SJCRH30 (cell line): ENCODE measurements around the gene RAB44. TPM values are rescaled to one million over a fixed set of nuclear protein-coding genes. Genes with fewer than 3 reads are reported as not detected.

Source experiments
- DNase-seq, 2 experiments: peaks; one replicate each; pipeline ENCODE4 v3.0.0-alpha.2; 2015 to 2020
- H3K27ac ChIP-seq: fragments of 250-450 bp; sonication (Bioruptor Pico); 2 replicates; pipeline ENCODE4 v1.5.1; 2020; ENCODE audit warnings: mild to moderate bottlenecking, moderate library complexity
- H3K27me3 ChIP-seq: fragments of 250-450 bp; sonication (Bioruptor Pico); 2 replicates; pipeline ENCODE4 v1.5.1; 2020; ENCODE audit warnings: mild to moderate bottlenecking, moderate library complexity
- H3K36me3 ChIP-seq: fragments of 250-450 bp; sonication (Bioruptor Pico); 2 replicates; pipeline ENCODE4 v1.5.1; 2020; ENCODE audit warnings: mild to moderate bottlenecking, moderate library complexity
- H3K4me1 ChIP-seq: fragments of 250-450 bp; sonication (Bioruptor Pico); 2 replicates; pipeline ENCODE4 v1.5.1; 2020; ENCODE audit warnings: mild to moderate bottlenecking, moderate library complexity
- H3K4me3 ChIP-seq: fragments of 250-450 bp; sonication (Bioruptor Pico); 2 replicates; pipeline ENCODE4 v1.5.1; 2020; ENCODE audit warnings: mild to moderate bottlenecking, moderate library complexity
- H3K9me3 ChIP-seq: fragments of 250-450 bp; sonication (Bioruptor Pico); replicated peaks from 2 replicates; pipeline ENCODE4 v1.5.1; 2020; ENCODE audit warnings: mild to moderate bottlenecking, moderate library complexity
- total RNA-seq: library from RNA; depleted of rRNA; stranded (reverse); fragments of >200 nt; shearing (Covaris generic); gene quantifications from 2 replicates; pipeline ENCODE4 v1.2.3, GENCODE V29; 2014

RAB44 gene
- total RNA-seq, 1 experiment from 2014 or later: not detected

GRCh38 chr6:36663504-36664446, 33.9 kb upstream of the RAB44 start:
- no peak for DNase-seq
- Histone ChIP-seq H3K27me3 (no peaks in the 10 kb centered on the region), H3K36me3 (no peaks in the 10 kb centered on the region), H3K9me3 (no peaks in the 10 kb centered on the region), H3K4me3 (no peak overlapping the region), H3K27ac (no peak overlapping the region), H3K4me1 (peaks cover 25% of the 10 kb centered on the region)

DNA sequence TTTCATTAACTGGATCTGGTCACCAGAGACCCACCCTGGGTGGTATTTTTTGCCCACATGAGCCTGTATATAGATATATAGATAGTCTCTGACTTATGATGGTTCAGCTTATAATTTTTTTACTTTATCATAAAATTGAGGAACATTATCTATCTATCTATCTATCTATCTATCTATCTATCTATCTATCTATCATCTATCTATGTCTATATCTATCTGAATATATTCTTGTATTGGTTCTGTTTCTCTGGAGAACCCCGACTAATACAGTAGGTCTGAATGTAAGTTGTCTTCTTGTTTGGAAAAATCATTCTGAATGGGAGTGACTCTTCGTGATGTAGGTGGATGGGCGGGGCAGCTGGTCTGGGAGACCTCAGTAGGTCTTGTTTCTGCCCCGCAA, 32.4 kb upstream of the RAB44 start:
- no peak overlapping the region for H3K27ac ChIP-seq
- no peak overlapping the region for H3K4me3 ChIP-seq
- no peak for DNase-seq
- H3K4me1 ChIP-seq: peaks cover 35% of the 10 kb centered on the region
- no peaks in the 10 kb centered on the region for H3K36me3 ChIP-seq
- H3K27me3 ChIP-seq: no peaks in the 10 kb centered on the region
- H3K9me3 ChIP-seq: no peaks in the 10 kb centered on the region

- Histone ChIP-seq H3K9me3 (no peaks in the 10 kb centered on the region), H3K4me1 (peaks cover 35% of the 10 kb centered on the region), H3K27ac (no peak overlapping the region), H3K4me3 (no peak overlapping the region), H3K27me3 (no peaks in the 10 kb centered on the region), H3K36me3 (no peaks in the 10 kb centered on the region)
- DNase-seq: no peak
Observed at GRCh38 chr6:36666287-36666686, 31.3 kb upstream of the RAB44 start.

DNA sequence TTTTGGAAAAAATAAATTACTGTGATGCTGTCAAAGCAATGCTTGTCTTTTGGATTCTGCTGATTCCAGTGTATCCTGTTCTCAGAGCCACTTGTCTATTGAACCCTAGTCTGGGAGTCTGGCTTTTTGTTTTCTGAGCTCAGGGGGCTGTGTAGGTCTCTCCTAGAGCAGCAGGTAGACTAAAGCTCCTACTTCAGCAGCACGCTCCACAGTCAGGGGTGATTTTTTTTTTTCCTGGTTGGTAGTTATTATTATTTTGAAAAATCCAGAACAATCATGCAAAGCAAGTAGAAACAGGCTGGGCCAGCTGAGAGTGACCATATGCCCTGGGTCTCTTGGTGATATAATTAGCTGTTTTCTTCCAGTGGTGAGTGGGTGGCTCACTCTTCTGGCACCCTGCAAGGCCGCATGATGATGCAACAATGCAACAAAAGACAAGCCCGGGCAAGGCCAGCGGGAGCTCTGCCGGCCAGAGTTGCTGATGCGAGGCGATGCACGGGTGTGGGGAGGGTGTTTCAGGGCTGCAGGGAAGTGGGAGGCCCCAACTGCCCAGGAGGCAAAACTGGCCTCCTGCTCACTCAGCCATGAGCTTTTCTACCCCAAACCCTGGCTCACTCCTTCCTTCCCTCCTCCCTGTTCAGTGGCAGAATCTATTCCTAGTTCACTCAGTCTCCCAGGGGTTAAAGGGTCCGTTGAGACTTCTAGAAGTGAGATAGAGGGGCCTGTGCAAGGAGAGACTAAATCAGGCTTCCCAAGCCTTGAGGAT, 30.6 kb upstream of the RAB44 start:
- no peaks in the 10 kb centered on the region for H3K27me3 ChIP-seq
- H3K36me3 ChIP-seq: no peaks in the 10 kb centered on the region
- DNase-seq: peak; percentile 87 to 89
- H3K27ac ChIP-seq: peak overlapping the region; percentile 26; the same call in 1 of the 2 replicates
- H3K9me3 ChIP-seq: no peaks in the 10 kb centered on the region
- peaks cover 35% of the 10 kb centered on the region for H3K4me1 ChIP-seq
- no peak overlapping the region for H3K4me3 ChIP-seq

- Histone ChIP-seq H3K36me3 (no peaks in the 10 kb centered on the region), H3K4me3 (no peak overlapping the region), H3K4me1 (peaks cover 35% of the 10 kb centered on the region), H3K9me3 (no peaks in the 10 kb centered on the region), H3K27me3 (no peaks in the 10 kb centered on the region), H3K27ac (no peak overlapping the region)
- DNase-seq: no peak
Observed at GRCh38 chr6:36668591-36668990, 29.0 kb upstream of the RAB44 start.

DNA sequence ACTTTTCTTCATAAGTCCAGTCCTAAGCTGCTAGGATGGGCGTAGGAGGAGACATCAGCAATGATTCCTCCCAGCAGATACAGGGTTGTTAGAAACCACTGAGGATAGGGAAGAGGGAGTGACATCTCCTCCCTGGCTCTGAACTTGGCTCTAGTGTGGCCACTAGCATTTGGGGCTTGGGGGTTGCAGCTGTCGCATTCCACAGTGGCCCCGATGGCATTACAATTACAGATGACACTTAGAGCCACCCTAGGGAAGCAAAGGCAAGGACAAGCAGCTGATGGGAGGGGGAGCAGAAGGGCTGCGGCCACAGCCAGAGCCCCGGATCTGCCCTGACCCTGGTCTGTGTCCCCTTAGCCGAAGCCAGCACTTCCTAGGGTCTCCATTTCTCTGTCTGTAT, 28.6 kb upstream of the RAB44 start:
- no peaks in the 10 kb centered on the region for H3K36me3 ChIP-seq
- H3K9me3 ChIP-seq: no peaks in the 10 kb centered on the region
- H3K4me3 ChIP-seq: no peak overlapping the region
- no peaks in the 10 kb centered on the region for H3K27me3 ChIP-seq
- DNase-seq: peak; percentile 47 to 67
- no peak overlapping the region for H3K27ac ChIP-seq
- peaks cover 35% of the 10 kb centered on the region for H3K4me1 ChIP-seq

DNA sequence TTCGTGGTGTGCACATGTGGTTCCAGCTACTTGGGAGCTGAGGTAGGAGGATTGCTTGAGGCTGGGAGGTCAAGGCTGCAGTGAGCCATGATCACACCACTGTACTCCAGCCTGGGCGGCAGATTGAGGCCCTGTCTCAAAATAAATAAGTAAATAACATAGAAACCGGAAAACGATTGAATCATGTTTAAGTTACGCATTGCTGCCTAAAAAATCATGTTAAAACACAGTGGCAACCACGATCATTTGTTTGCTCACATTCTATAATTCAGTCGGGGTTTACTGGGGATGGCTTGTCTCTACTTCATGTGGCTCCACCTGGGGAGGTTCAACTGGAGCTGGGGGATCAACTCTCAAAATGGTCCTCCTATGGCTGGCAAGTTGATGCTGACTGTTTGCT, 27.4 kb upstream of the RAB44 start:
- no peaks in the 10 kb centered on the region for H3K27me3 ChIP-seq
- H3K4me1 ChIP-seq: peaks cover 35% of the 10 kb centered on the region
- H3K36me3 ChIP-seq: no peaks in the 10 kb centered on the region
- H3K4me3 ChIP-seq: no peak overlapping the region
- no peaks in the 10 kb centered on the region for H3K9me3 ChIP-seq
- no peak overlapping the region for H3K27ac ChIP-seq
- DNase-seq: no peak

DNA sequence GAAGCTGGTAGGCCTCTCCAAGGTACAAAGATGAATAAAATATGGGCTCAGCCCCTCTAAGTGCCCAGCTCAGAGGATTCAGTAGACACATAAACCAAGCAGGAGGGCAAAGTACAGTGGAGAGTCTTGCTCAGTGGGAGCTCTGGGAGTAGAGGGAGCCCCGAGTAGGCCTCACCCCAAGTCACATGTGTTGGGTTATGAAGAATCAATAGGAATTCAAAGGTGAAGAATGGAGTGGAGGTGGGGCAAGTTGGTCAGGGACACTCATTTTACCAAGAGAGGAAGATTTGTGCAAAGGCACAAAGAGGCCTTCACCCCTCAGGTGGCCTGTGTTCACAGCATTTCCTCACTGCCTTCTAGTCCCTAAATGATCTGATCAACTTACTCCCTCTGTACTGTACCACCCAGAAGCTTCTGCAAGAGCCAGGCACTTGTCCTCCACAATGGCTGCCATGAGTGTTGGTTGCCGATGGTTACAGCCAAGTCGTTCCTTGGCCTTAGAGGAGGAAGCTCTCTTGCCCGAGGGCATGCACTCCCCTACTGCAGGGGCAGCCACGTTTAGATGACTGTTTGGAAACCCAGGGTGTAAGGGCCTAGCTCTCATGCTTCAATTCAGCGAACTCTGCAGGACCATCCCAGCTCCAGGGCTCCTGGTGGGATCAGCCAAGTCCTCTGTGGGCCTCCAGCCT, 25.8 kb upstream of the RAB44 start:
- H3K27ac ChIP-seq: no peak overlapping the region
- H3K9me3 ChIP-seq: no peaks in the 10 kb centered on the region
- no peak for DNase-seq
- no peaks in the 10 kb centered on the region for H3K36me3 ChIP-seq
- H3K4me3 ChIP-seq: no peak overlapping the region
- H3K27me3 ChIP-seq: no peaks in the 10 kb centered on the region
- H3K4me1 ChIP-seq: peaks cover 40% of the 10 kb centered on the region

- H3K27ac ChIP-seq: no peak overlapping the region
- H3K27me3 ChIP-seq: no peaks in the 10 kb centered on the region
- peaks cover 35% of the 10 kb centered on the region for H3K4me1 ChIP-seq
- no peak overlapping the region for H3K4me3 ChIP-seq
- no peaks in the 10 kb centered on the region for H3K9me3 ChIP-seq
- no peaks in the 10 kb centered on the region for H3K36me3 ChIP-seq
- DNase-seq: no peak
Observed at GRCh38 chr6:36673882-36674281, 23.7 kb upstream of the RAB44 start.

DNA sequence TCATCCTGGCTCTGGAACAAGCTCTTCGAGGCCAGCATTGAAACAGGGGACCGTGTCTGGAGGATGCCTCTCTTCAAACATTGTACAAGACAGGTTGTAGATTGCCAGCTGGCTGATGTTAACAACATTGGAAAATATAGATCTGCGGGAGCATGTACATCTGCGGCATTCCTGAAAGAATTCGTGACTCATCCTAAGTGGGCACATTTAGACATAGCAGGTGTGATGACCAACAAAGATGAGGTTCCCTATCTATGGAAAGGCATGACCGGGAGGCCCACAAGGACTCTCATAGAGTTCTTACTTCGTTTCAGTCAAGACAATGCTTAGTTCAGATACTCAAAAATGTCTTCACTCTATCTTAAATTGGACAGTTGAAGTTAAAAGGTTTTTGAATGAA, 22.7 kb upstream of the RAB44 start:
- DNase-seq: peak in 1 of 2 experiments; percentile 37
- H3K4me1 ChIP-seq: peaks cover 25% of the 10 kb centered on the region
- no peaks in the 10 kb centered on the region for H3K27me3 ChIP-seq
- H3K9me3 ChIP-seq: no peaks in the 10 kb centered on the region
- no peaks in the 10 kb centered on the region for H3K36me3 ChIP-seq
- H3K27ac ChIP-seq: no peak overlapping the region
- H3K4me3 ChIP-seq: no peak overlapping the region

DNA sequence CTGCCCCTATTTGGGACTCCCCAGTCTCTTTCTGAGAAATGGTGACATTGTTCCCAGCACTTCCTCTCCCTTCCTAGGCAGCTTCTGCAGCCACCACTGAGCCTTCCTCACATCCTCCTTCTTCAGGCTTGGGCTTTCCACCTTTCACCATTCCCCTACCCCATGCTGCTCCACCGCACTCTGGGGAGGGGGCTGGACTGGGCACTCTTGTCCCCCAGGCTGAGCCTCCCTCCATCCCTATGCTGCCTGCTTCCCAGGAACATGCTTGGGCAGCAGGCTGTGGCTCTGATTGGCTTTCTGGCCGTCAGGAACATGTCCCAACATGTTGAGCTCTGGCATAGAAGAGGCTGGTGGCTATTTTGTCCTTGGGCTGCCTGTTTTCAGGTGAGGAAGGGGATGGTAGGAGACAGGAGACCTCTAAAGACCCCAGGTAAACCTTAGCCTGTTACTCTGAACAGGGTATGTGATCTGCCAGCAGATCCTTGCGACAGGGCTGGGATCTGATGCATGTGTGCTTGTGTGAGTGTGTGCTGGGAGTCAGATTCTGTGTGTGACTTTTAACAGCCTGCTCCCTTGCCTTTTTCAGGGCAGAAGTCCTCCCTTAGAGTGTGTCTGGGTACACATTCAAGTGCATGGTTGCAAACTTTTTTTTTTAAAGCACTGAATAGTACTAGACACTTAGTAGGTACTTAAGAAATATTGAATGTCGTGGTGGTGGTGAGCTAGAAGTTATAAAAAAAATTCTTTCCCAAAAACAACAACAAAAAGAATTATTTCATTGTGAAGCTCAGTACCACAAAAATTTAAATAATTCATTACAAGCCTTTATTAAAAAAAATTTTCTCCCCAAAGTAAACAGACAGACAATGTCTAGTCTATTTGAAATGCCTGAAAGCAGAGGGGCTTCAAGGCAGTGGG, 21.2 kb upstream of the RAB44 start:
- Histone ChIP-seq H3K27ac (no peak overlapping the region), H3K36me3 (no peaks in the 10 kb centered on the region; the same call in 1 of the 2 replicates)

GRCh38 chr6:36677059-36677749, 20.4 kb upstream of the RAB44 start:
- Histone ChIP-seq H3K9me3 (no peaks in the 10 kb centered on the region), H3K27ac (no peak overlapping the region), H3K4me1 (peaks cover 36% of the 10 kb centered on the region), H3K4me3 (no peak overlapping the region; the same call in 1 of the 2 replicates), H3K36me3 (no peaks in the 10 kb centered on the region; the same call in 1 of the 2 replicates), H3K27me3 (no peaks in the 10 kb centered on the region)
- DNase-seq: peak in 1 of 2 experiments; percentile 37

More for the DNA sequence above, 21.2 kb upstream of the RAB44 start:
- peak; percentile 25 to 46 for DNase-seq
- Histone ChIP-seq H3K27me3 (no peaks in the 10 kb centered on the region), H3K4me1 (peaks cover 30% of the 10 kb centered on the region), H3K4me3 (no peak overlapping the region), H3K9me3 (no peaks in the 10 kb centered on the region)

DNA sequence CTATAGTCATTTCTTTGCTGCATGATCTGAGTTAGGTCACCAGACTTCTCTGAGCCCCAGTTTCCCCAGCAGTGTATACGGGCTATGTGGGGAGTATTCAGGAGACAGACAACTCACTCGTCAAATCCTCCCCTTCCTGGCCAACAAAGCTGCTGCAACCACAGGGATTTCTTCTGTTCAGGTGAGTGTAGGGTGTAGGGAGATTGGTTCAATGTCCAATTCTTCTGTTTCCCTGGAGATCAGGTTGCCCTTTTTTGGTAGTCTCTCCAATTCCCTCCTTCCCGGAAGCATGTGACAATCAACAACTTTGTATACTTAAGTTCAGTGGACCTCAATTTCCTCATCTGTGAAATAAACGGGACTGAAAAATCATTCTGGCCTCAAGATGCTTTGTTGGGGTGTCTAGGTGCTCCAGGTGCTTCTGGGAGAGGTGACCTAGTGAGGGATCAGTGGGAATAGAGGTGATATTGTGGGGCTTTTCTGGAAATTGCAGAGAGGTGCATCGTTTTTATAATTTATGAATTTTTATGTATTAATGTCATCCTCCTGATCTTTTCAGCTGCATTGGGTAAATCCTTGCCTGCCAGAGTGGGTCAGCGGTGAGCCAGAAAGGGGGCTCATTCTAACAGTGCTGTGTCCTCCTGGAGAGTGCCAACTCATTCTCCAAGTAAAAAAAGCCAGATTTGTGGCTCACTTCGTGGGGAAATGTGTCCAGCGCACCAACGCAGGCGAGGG, 19.7 kb upstream of the RAB44 start:
- Histone ChIP-seq H3K9me3 (no peaks in the 10 kb centered on the region), H3K27me3 (no peaks in the 10 kb centered on the region), H3K4me3 (peak overlapping the region; percentile 81), H3K4me1 (peaks cover 43% of the 10 kb centered on the region), H3K27ac (no peak overlapping the region), H3K36me3 (no peaks in the 10 kb centered on the region; the same call in 1 of the 2 replicates)
- DNase-seq: no peak
